Measurements from ENCODE around the gene USB1. TPM values are rescaled to one million over a fixed set of nuclear protein-coding genes. Genes with fewer than 3 reads are reported as not detected.

Gene USB1
- total RNA-seq, 4 donors from 2014 or later, result 31.4 to 79.0 (median 60.0) TPM

GRCh38 chr16:57956270-57956808, 44.9 kb upstream of the USB1 start:
- Histone ChIP-seq H3K4me3 (replicated peaks in 1 of 3) (no peak overlapping the region), H3K4me1 (no peaks in the 10 kb centered on the region), H3K9me3 (no peaks in the 10 kb centered on the region), H3K27me3 (no peaks in the 10 kb centered on the region), H3K27ac (no peak overlapping the region), H3K36me3 (no peaks in the 10 kb centered on the region)
- WGBS, 2 donors, result 91 to 94% methylated on average over 7 to 8 of the region's 8 CpGs
- no peak for DNase-seq
- TF ChIP-seq POLR2A (IDR thresholded peaks at IDR 0.05), result no peak
- TF ChIP-seq CTCF (IDR thresholded peaks at IDR 0.05), result no peak
- intact Hi-C loops (cut with DNase I), result no loop called here

- Histone ChIP-seq H3K36me3 (no peaks in the 10 kb centered on the region), H3K4me1 (no peaks in the 10 kb centered on the region), H3K9me3 (no peaks in the 10 kb centered on the region), H3K4me3 (replicated peaks in 1 of 3) (no peak overlapping the region), H3K27ac (no peak overlapping the region), H3K27me3 (no peaks in the 10 kb centered on the region)
- TF ChIP-seq POLR2A (IDR thresholded peaks at IDR 0.05) (no peak), CTCF (IDR thresholded peaks at IDR 0.05) (no peak)
- DNase-seq, result no peak
- WGBS, 2 donors, result 74 to 75% methylated on average over 7 to 8 of the region's 8 CpGs
- intact Hi-C loops (cut with DNase I), result no loop called here
These were observed 44.1 kb upstream of the USB1 start for GRCh38 chr16:57956924-57957672.

GRCh38 chr16:57957673-57958392, 43.4 kb upstream of the USB1 start:
- Histone ChIP-seq H3K4me3 (replicated peaks in 1 of 3) (no peak overlapping the region), H3K27ac (no peak overlapping the region), H3K9me3 (no peaks in the 10 kb centered on the region), H3K27me3 (no peaks in the 10 kb centered on the region), H3K36me3 (no peaks in the 10 kb centered on the region), H3K4me1 (no peaks in the 10 kb centered on the region)
- DNase-seq, result no peak
- intact Hi-C loops (cut with DNase I), result no loop called here
- no peak for TF ChIP-seq POLR2A (IDR thresholded peaks at IDR 0.05)
- 91% methylated on average over 8 of the region's 8 CpGs for WGBS, 2 donors

GRCh38 chr16:57958544-57958943, 42.7 kb upstream of the USB1 start:
- no peaks in the 10 kb centered on the region for H3K36me3 ChIP-seq
- no peaks in the 10 kb centered on the region for H3K9me3 ChIP-seq
- no peak overlapping the region for H3K27ac ChIP-seq
- intact Hi-C loops (cut with DNase I), result no loop called here
- no peak for TF ChIP-seq CTCF (IDR thresholded peaks at IDR 0.05)
- TF ChIP-seq POLR2A (IDR thresholded peaks at IDR 0.05), result no peak
- DNase-seq, result no peak
- 30 to 47% methylated on average over 6 of the region's 6 CpGs for WGBS, 2 donors
- H3K4me1 ChIP-seq, result no peaks in the 10 kb centered on the region
- no peaks in the 10 kb centered on the region for H3K27me3 ChIP-seq
- H3K4me3 ChIP-seq (replicated peaks in 1 of 3), result no peak overlapping the region

GRCh38 chr16:57959121-57959520, 42.1 kb upstream of the USB1 start:
- TF ChIP-seq POLR2A (IDR thresholded peaks at IDR 0.05) (no peak), CTCF (IDR thresholded peaks at IDR 0.05) (no peak)
- Histone ChIP-seq H3K9me3 (no peaks in the 10 kb centered on the region), H3K27me3 (no peaks in the 10 kb centered on the region), H3K36me3 (no peaks in the 10 kb centered on the region), H3K4me3 (replicated peaks in 1 of 3) (no peak overlapping the region), H3K27ac (no peak overlapping the region), H3K4me1 (no peaks in the 10 kb centered on the region)
- intact Hi-C loops (cut with DNase I), result no loop called here
- no peak for DNase-seq
- 59% methylated on average over 8 of the region's 8 CpGs for WGBS, 2 donors

Data from thyroid gland (tissue), 4 donors.